ENCODE data around the gene GRB2.

GRCh38 chr17:75412455-75413317 lies 7.2 kb upstream of the GRB2 start:
- TF ChIP-seq CTCF (IDR thresholded peaks at IDR 0.05), result peak; percentile 79
- TF ChIP-seq EZH2 (IDR thresholded peaks at IDR 0.05; ENCODE audit: borderline replicate concordance, insufficient read depth, low read depth, low read length, poor library complexity, severe bottlenecking), result no peak

All from B cell (primary cell).